NCI-H2081 (cell line): ENCODE results near the gene TPD52L2.

Source experiments
- DNase-seq, 2 experiments: peaks; one replicate each; lab custom pipeline; 2025; lab: John Stamatoyannopoulos, UW

The TPD52L2 gene

DNA sequence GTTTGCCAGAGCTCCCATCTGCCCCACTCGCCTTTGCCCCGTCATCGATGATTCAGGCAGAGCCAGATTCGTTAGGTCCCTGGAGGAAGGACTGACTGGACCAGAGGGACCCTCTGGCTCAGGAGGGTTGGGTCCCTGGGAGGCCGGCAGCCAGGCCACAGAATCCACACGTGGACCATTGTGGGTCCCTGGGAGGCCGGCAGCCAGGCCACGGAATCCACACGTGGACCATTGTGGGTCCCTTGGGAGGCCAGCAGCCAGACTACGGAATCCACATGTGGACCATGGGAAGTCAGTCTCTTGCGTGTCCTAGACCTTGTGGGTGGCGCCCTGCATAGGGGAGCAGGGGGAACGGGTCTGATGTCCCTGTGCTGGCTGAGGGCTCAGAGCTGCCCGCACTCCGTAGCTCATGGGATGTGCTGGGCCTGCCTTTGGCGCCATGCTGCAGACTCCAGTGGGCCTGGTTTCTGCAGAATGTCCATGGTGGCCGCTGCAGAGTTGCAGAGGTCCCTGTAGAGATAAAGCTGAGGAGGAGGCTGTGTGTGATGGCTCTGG is 67.6 kb downstream of the TPD52L2 start:
- no peak for DNase-seq

DNA sequence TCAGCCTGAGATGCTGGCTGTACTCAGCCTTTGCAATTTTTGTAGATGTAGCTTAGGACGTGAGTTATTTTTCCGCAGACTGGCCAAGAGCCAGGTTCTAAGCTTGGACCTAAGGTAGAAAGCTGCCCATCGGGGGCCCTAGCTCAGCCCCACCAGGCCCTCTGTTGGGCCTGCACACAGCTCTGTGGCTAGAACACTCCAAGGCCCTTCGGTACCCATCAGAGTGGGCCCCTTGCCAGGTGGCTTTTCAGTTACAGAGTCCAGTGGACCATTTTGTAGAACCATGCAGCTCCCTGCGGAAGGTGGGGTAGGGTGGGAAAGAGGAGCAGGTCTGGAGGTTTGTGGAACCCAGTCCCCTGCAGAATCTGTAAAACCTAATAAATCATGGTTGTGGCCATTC is 68.6 kb downstream of the TPD52L2 start:
- DNase-seq = no peak

DNA sequence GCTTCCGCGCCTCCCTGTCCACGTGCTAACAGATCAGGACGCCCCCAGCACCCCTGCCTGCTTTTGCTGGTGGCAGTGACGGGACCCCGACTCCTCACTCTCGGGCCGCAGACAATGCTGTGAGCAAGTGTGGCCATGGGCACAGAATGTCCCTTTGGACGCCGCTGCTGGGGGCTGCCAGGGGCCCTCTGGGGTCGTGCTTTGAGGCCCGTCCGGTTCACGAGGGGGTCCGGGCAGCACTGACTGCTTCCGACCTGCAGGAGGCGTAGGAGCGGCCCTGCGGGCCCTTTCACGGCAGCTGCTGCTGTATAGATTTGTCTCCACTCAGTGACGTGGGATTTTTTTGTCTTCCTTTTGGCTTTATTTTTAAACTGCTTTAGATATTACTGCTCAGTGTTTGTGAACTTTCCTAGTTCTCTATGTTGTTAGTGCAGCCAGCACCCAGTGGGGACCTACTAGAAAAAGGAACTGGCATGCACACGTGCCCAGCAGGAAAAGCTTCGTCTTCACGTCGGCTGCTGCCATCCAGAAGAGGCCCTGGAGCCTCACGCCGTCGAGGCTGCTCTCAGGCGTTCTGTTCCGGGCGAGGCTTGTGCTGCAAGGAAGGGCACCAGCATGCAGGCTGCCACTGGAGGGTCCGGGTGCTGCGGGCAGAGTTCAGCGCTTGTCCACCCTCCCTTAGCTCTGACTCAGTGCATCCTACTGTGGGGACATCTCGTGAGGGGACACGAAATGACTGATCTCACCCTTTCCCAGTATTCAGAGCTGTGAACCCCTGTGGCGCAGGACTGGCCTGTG is 69.4 kb downstream of the TPD52L2 start:
- no peak for DNase-seq

DNA sequence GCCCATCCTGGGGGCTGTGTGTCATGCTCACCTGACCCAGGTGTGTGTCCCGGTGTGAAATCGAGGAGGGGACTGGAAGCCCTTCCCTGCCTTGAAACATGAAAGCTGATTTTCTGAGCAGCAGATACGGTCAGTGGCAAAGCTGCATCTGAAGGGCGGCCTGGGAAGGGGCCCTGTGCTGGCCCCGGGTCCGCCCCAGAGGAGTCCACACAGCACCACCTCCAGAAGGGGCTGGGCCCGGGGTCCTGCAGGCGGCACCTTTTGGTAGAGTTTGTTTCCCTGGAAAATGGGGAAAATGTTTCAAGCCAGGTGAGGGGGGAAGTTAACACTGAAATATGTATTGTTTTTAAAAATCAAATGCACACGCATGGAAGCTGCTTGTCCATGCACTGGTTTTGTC is 70.4 kb downstream of the TPD52L2 start:
- no peak for DNase-seq

DNA sequence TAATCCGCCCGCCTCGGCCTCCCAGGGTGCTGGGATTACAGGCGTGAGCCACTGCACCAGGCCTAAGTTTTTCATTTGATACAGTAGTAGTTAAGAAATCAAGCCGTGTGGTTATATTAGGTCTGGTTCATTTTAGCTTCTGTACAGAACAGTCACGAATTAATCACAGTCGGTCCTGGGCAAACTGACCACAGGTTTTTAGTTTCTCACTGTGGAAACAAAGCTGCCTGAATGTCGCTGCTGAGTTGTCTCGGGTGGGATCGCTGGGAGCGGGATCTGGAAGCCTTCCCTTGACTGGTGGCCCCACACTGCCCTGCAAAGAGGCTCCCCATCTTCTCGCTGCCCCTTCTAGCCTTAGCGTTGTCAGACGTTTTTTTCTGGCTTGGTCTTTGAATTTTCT is 72.5 kb downstream of the TPD52L2 start:
- no peak for DNase-seq

DNA sequence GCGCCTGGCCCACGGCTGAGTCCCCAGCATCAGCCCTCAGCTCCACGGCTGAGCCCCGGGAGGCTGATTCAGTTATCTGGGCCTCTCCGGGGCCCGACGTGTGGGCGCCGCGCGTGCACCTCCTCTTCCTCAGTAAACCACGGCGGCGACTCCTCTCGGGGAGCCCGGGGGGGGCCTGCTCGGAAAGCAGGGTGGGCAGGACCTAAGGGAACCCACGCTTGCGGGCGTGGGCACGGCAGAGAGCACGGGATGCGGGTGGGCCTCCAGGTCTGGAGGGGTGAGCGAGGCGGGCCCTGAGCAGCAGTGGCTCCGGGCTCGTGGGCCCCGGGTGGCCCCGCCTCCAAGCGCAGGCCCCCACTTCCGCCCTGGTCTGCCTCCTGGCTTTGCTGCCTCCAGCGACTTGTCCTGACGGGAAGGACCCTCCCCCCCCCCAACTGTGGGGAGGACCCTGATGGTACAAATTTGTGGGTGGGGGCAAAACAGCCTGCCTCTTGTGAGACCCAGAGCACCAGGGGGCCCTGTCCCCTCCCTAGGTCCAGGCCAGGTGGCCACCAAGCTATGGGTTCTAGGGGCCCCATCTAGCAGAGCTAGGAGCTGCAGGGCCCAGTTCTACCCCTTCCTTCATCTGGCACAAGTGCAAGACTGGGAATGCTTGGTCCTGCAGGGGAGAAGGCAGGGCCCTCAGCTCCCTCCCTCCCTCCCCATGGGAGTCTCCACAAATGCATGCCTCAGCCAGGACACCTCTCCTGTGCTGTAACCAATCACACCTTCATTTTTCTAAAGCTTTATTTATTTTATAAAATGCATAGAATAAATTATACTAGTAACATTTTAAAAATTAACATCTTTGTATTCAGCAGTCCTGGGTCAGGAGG is 74.2 kb downstream of the TPD52L2 start:
- DNase-seq = no peak

DNA sequence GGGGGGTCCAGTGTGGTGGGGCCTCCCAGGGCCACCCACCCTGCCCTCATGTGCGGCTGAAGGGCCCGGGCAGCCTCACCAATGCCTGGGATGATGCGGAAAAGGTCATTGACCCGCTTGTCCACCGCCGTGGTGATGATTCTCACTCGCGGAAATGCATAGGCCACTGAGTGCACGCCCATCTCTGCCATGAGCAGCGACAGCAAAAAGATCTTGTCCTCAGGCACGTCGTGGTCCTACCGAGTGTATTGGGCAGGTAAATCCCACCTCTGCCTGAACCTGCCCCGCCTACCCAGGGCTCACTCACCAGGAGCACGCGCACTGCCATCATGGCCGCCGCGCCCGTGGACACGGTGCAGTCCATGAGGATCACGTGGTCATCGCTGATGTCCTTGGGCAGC is 75.0 kb downstream of the TPD52L2 start:
- no peak for DNase-seq

DNA sequence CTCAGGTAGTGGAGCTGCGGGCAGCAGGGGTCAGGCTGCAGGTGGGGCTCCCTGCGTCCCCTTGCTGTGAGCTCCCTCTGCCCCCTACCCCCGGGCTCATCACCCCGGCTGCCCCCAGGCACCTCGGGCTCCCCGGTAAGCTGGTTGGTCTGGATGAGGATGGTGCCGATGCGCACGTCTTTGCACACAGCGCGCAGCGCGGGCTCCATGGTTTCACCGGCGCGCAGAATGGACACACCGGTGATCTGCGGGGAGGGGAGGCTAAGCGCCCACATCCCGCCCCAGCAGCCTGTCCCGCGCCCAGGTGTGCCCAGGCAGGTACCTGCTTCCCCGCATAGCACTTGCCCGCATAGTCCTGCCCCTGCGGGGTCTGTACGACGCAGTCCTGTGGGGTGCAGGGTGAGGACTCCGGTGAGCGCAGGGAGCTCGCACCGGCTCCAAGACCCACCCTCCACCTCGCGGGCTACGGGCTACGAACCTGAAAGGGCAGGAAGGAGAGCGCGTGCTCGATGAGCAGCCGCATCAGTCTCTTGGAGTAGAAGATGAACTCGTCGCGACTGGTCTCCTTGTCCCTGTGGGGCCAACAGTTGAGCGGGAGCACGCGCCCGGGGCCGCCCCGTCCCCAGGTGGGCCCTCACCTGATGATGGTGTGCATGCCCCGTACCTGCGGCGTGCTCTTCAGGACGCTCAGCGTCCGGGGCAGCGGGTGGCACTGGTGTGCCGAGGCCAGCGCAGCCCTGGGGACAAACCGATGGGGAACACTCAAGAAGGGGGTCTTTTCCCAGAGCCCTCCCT is 75.6 kb downstream of the TPD52L2 start:
- DNase-seq = no peak
